A549 (cell line): ENCODE results near the gene GMPR. TPM values are rescaled to one million over a fixed set of nuclear protein-coding genes. Genes with fewer than 3 reads are reported as not detected.

Experiments used
- ATAC-seq, 2 experiments: fragments of 200-7000 bp in 1 of 2; fragments of >200 bp in 1 of 2; cut with Nextera tagmentation in 1 of 2; cut with Tn5 transposase in 1 of 2; 3 replicates each; pipeline versions ENCODE4 v1.8.0 to v1.9.1; 2018 to 2020; ENCODE audit warnings: mild to moderate bottlenecking in 1 of 2, moderate library complexity in 1 of 2
- CTCF ChIA-PET: fragments of 300-600 bp; sonication (Branson Sonifier 250); formaldehyde crosslinking; extraction: SDS; loops from one replicate; lab custom pipeline; 2021; ENCODE audit warnings: antibody characterized with exemption, inconsistent platforms; lab: Yijun Ruan, JAX
- POLR2A ChIA-PET: fragments of 350-600 bp; formaldehyde crosslinking; extraction: SDS; loops from one replicate; lab custom pipeline; 2021; ENCODE audit warnings: antibody characterized with exemption, inconsistent platforms; lab: Yijun Ruan, JAX
- DNase-seq, 2 experiments: peaks; one replicate each; pipeline versions ENCODE4 v3.0.0 to v3.0.0-alpha.2; 2011 to 2016; ENCODE audit warnings: low read depth in 1 of 2, low spot score in 1 of 2
- FAIRE-seq: peaks from 2 replicates; lab custom pipeline; 2011; peaks lifted over from hg19 to GRCh38; lab: Jason Lieb, UNC
- H3K27ac ChIP-seq, 2 experiments: fragments of >200 bp; sonication (Bioruptor Twin); formaldehyde crosslinking; 3 replicates each; pipeline ENCODE4 v1.5.1; 2016 to 2017
- H3K4me1 ChIP-seq: fragments of >200 bp; sonication (Bioruptor Twin); formaldehyde crosslinking; 3 replicates; pipeline ENCODE4 v1.6.1; 2016
- H3K4me2 ChIP-seq: fragments of >200 bp; sonication (Bioruptor Twin); formaldehyde crosslinking; 3 replicates; pipeline ENCODE4 v1.6.1; 2016
- H3K4me3 ChIP-seq: fragments of >200 bp; sonication (Bioruptor Twin); formaldehyde crosslinking; 3 replicates; pipeline ENCODE4 v1.5.1; 2016
- H3K9me3 ChIP-seq: fragments of >200 bp; sonication (Bioruptor Twin); formaldehyde crosslinking; 3 replicates; pipeline ENCODE4 v1.6.1; 2016
- CBX8 ChIP-seq: fragments of 200-600 bp; sonication (generic); IDR thresholded peaks from 2 replicates; pipeline ENCODE4 v1.6.1; 2016
- CEBPB ChIP-seq, 2 experiments: fragments of >200 bp in 1 of 2; sonication (Bioruptor Twin) in 1 of 2; formaldehyde crosslinking in 1 of 2; IDR thresholded peaks; 2 replicates each; pipeline ENCODE4 v1.6.1; 2012 to 2016
- EHMT2 ChIP-seq: fragments of 200-600 bp; sonication (generic); IDR thresholded peaks from 2 replicates; pipeline ENCODE4 v1.6.1; 2016; ENCODE audit warnings: antibody characterized with exemption, low read depth, mild to moderate bottlenecking, moderate library complexity
- ESRRA ChIP-seq: fragments of 150-350 bp; IDR thresholded peaks from 2 replicates; pipeline ENCODE4 v1.6.1; 2014; ENCODE audit warnings: mild to moderate bottlenecking, low read length, borderline replicate concordance
- FOSB ChIP-seq: fragments of 250-450 bp; sonication (Bioruptor Pico); IDR thresholded peaks from 2 replicates; pipeline ENCODE4 v1.5.0; 2020; ENCODE audit warnings: mild to moderate bottlenecking, moderate library complexity
- FOSL2 ChIP-seq, 2 experiments: fragments of 450-650 bp in 1 of 2; fragments of >200 bp in 1 of 2; sonication (Bioruptor Twin) in 1 of 2; formaldehyde crosslinking; IDR thresholded peaks; 2 replicates each; pipeline versions ENCODE4 v1.5.0 to v1.6.1; 2016 to 2020; ENCODE audit warnings: mild to moderate bottlenecking in 1 of 2, moderate library complexity in 1 of 2
- HDAC2 ChIP-seq: fragments of 200-600 bp; sonication (generic); IDR thresholded peaks from 2 replicates; pipeline ENCODE4 v1.6.1; 2016
- JUN ChIP-seq, 2 experiments: fragments of >200 bp; sonication (Bioruptor Twin); formaldehyde crosslinking; IDR thresholded peaks; 2 replicates in 1 of 2; 3 replicates in 1 of 2; pipeline ENCODE4 v1.6.1; 2016 to 2017
- JUNB ChIP-seq: fragments of >200 bp; sonication (Bioruptor Twin); formaldehyde crosslinking; IDR thresholded peaks from 2 replicates; pipeline ENCODE4 v1.6.1; 2016
- KDM5A ChIP-seq: fragments of 200-600 bp; sonication (generic); IDR thresholded peaks from 2 replicates; pipeline ENCODE4 v1.6.1; 2016; ENCODE audit warnings: antibody characterized with exemption, mild to moderate bottlenecking
- MAFK ChIP-seq: fragments of 450-650 bp; IDR thresholded peaks from 2 replicates; pipeline ENCODE4 v1.6.1; 2014; ENCODE audit not compliant: partially characterized antibody
- MAZ ChIP-seq: fragments of 150-350 bp; IDR thresholded peaks from 2 replicates; pipeline ENCODE4 v1.6.1; 2014; ENCODE audit warnings: antibody characterized with exemption, low read depth, low read length, borderline replicate concordance
- NFE2L2 ChIP-seq: fragments of 150-350 bp; conservative IDR thresholded peaks from 2 replicates; pipeline ENCODE4 v1.6.1; 2014; ENCODE audit warnings: low read length
- POLR2AphosphoS2 ChIP-seq: conservative IDR thresholded peaks from 2 replicates; pipeline ENCODE4 v1.6.1; 2012; ENCODE audit warnings: low read length, improper control_type of control experiment, inconsistent platforms
- RARB ChIP-seq: fragments of 250-450 bp; sonication (Bioruptor Pico); IDR thresholded peaks from 2 replicates; pipeline ENCODE4 v1.8.0; 2021; ENCODE audit warnings: mild to moderate bottlenecking, moderate library complexity
- TFCP2L1 ChIP-seq: fragments of 250-450 bp; sonication (Bioruptor Pico); IDR thresholded peaks from 2 replicates; pipeline ENCODE4 v1.5.0; 2021; ENCODE audit warnings: mild to moderate bottlenecking
- TP53 ChIP-seq: fragments of 250-450 bp; sonication (Bioruptor Pico); IDR thresholded peaks from 2 replicates; pipeline ENCODE4 v1.5.0; 2021; ENCODE audit warnings: mild to moderate bottlenecking, moderate library complexity
- ZC3H11A ChIP-seq: fragments of 450-650 bp; IDR thresholded peaks from 2 replicates; pipeline ENCODE4 v1.6.1; 2014; ENCODE audit warnings: antibody characterized with exemption, mild to moderate bottlenecking
- ZNF302 ChIP-seq: fragments of 250-450 bp; sonication (Bioruptor Pico); IDR thresholded peaks from 2 replicates; pipeline ENCODE4 v1.9.0; 2021; ENCODE audit warnings: inconsistent platforms, mild to moderate bottlenecking, moderate library complexity
- ZSCAN20 ChIP-seq: fragments of 250-450 bp; sonication (Bioruptor Pico); IDR thresholded peaks from 2 replicates; pipeline ENCODE4 v1.8.0; 2022; ENCODE audit warnings: mild to moderate bottlenecking, moderate library complexity
- WGBS: methylation state at CpG from one replicate; pipeline ENCODE4 v1.1.6; 2017; ENCODE audit errors: missing lambda C conversion rate; 5-methylcytosine and 5-hydroxymethylcytosine counted together
- polyA plus RNA-seq, 4 experiments: library from polyadenylated mRNA; depleted of rRNA in 3 of 4; stranded (reverse); fragments of >200 nt; fragmentation: RNase III in 1 of 4; extraction: RNeasy Plus Mini Kit Qiagen cat#74134 plus additional on column Dnase treatment in 1 of 4; gene quantifications; 2 replicates in 3 of 4; 3 replicates in 1 of 4; pipeline ENCODE4 v1.2.3, GENCODE V29; 2011 to 2017
- TF ChIP-seq, protein P1 (sequence below): fragments of >200 bp; sonication (Bioruptor Twin); formaldehyde crosslinking; IDR thresholded peaks from 2 replicates; pipeline ENCODE4 v1.6.1; 2016
- TF ChIP-seq, protein P2 (sequence below): fragments of >200 bp; sonication (Bioruptor Twin); formaldehyde crosslinking; IDR thresholded peaks from 3 replicates; pipeline ENCODE4 v1.6.1; 2016
- TF ChIP-seq, protein P3 (sequence below): fragments of 150-350 bp; IDR thresholded peaks from 2 replicates; pipeline ENCODE4 v1.6.1; 2014; ENCODE audit warnings: low read depth, mild to moderate bottlenecking, low read length

The GMPR gene
- polyA plus RNA-seq, 2 of the 4 experiments (the other 2 are of a cell fraction): 0.23 to 0.34 TPM

DNA sequence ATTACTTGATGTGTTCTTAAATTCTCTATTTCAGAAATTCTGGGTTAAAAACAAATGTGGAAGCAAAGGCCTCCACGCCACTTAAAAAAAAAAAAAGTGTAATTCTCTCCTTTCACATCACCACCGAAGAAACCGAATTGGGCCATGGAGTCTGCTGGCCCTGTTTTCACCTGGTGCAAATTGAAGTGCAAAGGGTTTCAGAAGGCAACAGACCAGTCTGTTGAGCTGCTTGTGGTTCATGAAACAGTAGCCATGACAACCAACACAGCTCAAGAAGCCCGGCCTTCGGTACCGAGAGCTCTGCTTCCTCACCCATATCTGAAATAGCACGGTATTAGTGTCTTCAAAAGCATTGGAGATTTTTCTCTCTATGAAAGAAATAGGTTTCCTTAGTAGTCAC, 63.1 kb downstream of the GMPR start:
- H3K27ac ChIP-seq: no peak overlapping the region
- no peaks in the 10 kb centered on the region for H3K9me3 ChIP-seq
- DNase-seq (no peak), FAIRE-seq (no peak), ATAC-seq (no peak)
- WGBS: 92% methylated on average over 7 of the region's 7 CpGs
- no peaks in the 10 kb centered on the region for H3K4me1 ChIP-seq
- TF ChIP-seq HDAC2 (no peak), NFE2L2 (no peak), POLR2AphosphoS2 (no peak), CBX8 (no peak), ZSCAN20 (CRISPR knock-in tag) (no peak)
- TF ChIP-seq, protein P1, sequence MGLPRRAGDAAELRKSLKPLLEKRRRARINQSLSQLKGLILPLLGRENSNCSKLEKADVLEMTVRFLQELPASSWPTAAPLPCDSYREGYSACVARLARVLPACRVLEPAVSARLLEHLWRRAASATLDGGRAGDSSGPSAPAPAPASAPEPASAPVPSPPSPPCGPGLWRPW: no peak
- TF ChIP-seq, protein P2, sequence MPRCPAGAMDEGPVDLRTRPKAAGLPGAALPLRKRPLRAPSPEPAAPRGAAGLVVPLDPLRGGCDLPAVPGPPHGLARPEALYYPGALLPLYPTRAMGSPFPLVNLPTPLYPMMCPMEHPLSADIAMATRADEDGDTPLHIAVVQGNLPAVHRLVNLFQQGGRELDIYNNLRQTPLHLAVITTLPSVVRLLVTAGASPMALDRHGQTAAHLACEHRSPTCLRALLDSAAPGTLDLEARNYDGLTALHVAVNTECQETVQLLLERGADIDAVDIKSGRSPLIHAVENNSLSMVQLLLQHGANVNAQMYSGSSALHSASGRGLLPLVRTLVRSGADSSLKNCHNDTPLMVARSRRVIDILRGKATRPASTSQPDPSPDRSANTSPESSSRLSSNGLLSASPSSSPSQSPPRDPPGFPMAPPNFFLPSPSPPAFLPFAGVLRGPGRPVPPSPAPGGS: no peak
- no peak overlapping the region for H3K4me3 ChIP-seq
- H3K4me2 ChIP-seq: no peak overlapping the region
- CTCF ChIA-PET: interaction anchor here (0.7 to 2.2 kb wide), 3 partner anchors 16 to 103 kb away, joined by 3 to 9 read pairs (median 4); no protein-coding TSS in a partner anchor
- POLR2A ChIA-PET: no interaction called here

DNA sequence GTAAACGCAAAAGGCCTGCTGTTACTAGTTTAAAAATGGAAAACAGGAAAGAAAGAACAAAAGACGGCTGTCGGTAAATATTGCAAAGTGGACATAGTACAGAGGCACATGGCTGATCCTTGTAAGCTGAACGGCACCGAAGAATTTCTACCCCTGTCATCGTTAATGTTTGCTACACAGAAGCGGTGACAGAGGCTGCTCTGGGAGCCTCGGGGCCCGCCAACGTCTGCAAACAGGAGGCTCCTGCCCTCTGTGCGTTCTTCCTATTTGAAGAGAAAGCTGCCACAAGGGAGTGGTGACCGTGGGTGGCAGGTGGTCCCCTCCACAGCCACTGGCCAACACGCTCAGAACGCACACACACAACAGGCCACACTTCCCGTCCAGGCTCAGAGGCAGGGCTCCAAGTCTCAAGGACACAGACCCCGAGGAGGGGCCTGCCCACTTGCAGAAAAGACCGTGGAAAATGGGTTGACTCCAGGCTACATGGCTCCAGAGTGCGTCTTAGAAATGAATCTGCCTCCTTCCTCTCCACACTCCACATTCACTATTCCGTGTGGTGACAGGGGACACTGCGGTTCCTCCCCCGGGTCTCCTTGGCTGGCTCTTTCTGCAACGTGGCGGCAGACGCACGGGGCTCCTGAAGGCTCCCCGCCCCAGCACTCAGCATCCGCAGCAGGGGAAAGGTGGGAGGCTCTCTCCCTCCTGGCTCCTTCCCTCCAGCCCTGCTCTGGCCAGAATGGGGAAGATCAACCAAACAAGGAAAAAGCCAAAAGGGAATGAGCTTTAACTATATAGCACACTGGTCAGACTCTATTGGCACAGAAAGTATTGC, 64.5 kb downstream of the GMPR start:
- WGBS: 90% methylated on average over 15 of the region's 27 CpGs
- no peak overlapping the region for H3K4me2 ChIP-seq
- ChIA-PET CTCF (no interaction called here), POLR2A (no interaction called here)
- FAIRE-seq (no peak), DNase-seq (no peak), ATAC-seq (no peak)
- TF ChIP-seq KDM5A: no peak
- TF ChIP-seq MAZ: no peak
- TF ChIP-seq, protein P3, sequence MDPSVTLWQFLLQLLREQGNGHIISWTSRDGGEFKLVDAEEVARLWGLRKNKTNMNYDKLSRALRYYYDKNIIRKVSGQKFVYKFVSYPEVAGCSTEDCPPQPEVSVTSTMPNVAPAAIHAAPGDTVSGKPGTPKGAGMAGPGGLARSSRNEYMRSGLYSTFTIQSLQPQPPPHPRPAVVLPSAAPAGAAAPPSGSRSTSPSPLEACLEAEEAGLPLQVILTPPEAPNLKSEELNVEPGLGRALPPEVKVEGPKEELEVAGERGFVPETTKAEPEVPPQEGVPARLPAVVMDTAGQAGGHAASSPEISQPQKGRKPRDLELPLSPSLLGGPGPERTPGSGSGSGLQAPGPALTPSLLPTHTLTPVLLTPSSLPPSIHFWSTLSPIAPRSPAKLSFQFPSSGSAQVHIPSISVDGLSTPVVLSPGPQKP: no peak
- TF ChIP-seq TFCP2L1 (CRISPR knock-in tag): no peak
- no peak for TF ChIP-seq CEBPB (IDR thresholded peaks at IDR 0.05)
- no peak for TF ChIP-seq JUNB
- TF ChIP-seq CBX8: no peak
- no peak for TF ChIP-seq JUN (IDR thresholded peaks at IDR 0.05)
- TF ChIP-seq MAFK: no peak
- TF ChIP-seq ESRRA: no peak
- H3K4me3 ChIP-seq: no peak overlapping the region
- no peak overlapping the region for H3K27ac ChIP-seq
- no peaks in the 10 kb centered on the region for H3K4me1 ChIP-seq
- no peaks in the 10 kb centered on the region for H3K9me3 ChIP-seq

DNA sequence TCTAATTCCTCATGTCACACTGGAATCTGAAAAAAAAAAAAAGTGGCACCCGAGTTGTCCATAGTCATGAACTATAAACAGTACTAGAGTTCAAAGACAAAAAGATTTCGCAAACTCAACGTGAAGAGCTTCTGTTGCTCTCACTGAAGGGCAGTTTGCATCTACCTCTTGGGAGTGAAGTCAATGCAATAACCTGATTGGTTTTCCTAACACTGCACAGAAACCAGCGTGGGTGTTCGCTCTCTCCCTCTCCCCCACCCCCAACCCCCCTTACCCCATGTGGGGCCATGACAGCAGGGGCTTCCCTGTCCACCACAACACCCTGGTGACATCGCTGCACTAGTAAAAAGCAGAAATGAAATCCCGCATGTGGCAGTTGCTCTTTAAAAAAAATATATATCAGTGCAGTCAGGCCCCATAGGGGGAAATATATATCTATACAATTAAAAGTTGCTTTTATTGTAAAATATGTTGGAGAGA, 66.9 kb downstream of the GMPR start:
- CTCF ChIA-PET: no interaction called here

More for the DNA sequence above, 66.9 kb downstream of the GMPR start:
- no peak for TF ChIP-seq FOSB (CRISPR knock-in tag)
- TF ChIP-seq, protein P3: no peak
- TF ChIP-seq TP53: no peak
- no peak for TF ChIP-seq ZNF302 (CRISPR knock-in tag)
- TF ChIP-seq CBX8: no peak
- TF ChIP-seq EHMT2: no peak
- no peak for TF ChIP-seq JUN (IDR thresholded peaks at IDR 0.05)
- TF ChIP-seq FOSL2 (IDR thresholded peaks at IDR 0.05): no peak
- TF ChIP-seq FOSL2 (CRISPR knock-in tag; IDR thresholded peaks at IDR 0.05): no peak
- TF ChIP-seq RARB (CRISPR knock-in tag): no peak
- TF ChIP-seq KDM5A: no peak
- TF ChIP-seq MAFK: no peak
- TF ChIP-seq ZC3H11A: no peak
- no peak for ATAC-seq
- DNase-seq: no peak
- no peaks in the 10 kb centered on the region for H3K9me3 ChIP-seq
- 77% methylated on average over 7 of the region's 7 CpGs for WGBS
- POLR2A ChIA-PET: no interaction called here
- no peak overlapping the region for H3K4me3 ChIP-seq
- no peak overlapping the region for H3K4me2 ChIP-seq
- no peak overlapping the region for H3K27ac ChIP-seq
- no peak for FAIRE-seq
- no peaks in the 10 kb centered on the region for H3K4me1 ChIP-seq
